NCI-H2196 (cell line): ENCODE measurements around the gene PMIS2.
A peak's percentile ranks its signal among the peaks of the same experiment; 100 is the strongest.

ENCODE experiments used
- DNase-seq: peaks from one replicate; lab custom pipeline; 2025; ENCODE audit not compliant: unreplicated experiment; lab: John Stamatoyannopoulos, UW

Gene PMIS2

GRCh38 chr19:35556025-35556590, 29.9 kb upstream of the PMIS2 start:
- no peak for DNase-seq

- no peak for DNase-seq
Measured at GRCh38 chr19:35556846-35557538, 29.0 kb upstream of the PMIS2 start.

GRCh38 chr19:35557539-35558399, 28.2 kb upstream of the PMIS2 start:
- DNase-seq = no peak

GRCh38 chr19:35558400-35559280, 27.3 kb upstream of the PMIS2 start:
- no peak for DNase-seq

GRCh38 chr19:35559281-35559659, 26.7 kb upstream of the PMIS2 start:
- no peak for DNase-seq

- DNase-seq = no peak
Measured at GRCh38 chr19:35559781-35560180, 26.2 kb upstream of the PMIS2 start.

- no peak for DNase-seq
Measured at GRCh38 chr19:35560271-35560670, 25.7 kb upstream of the PMIS2 start.

GRCh38 chr19:35560677-35561076, 25.3 kb upstream of the PMIS2 start:
- DNase-seq = no peak

DNA sequence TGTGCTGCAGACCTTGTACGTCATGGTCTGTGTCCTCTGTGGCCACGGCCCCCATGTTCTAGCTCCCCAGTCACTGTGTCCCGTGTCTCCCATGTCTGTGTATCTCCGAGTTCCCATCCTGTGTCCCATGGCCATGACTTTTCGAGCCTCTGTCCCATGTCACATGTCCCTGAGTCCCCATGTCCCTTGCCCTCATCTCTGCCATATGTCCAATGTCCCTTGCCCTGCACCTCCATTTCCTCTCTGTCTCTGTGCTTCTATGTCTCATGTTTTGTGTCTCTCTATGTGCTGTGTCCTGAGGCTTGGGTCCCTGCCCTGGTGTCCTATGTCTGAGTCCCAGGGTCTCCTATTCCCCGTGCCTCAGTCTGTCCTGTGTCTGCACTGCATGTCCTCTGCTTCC, 24.5 kb upstream of the PMIS2 start:
- no peak for DNase-seq

GRCh38 chr19:35562336-35562735, 23.6 kb upstream of the PMIS2 start:
- DNase-seq = no peak

- DNase-seq = no peak
Measured at GRCh38 chr19:35562776-35563175, 23.2 kb upstream of the PMIS2 start.

GRCh38 chr19:35563207-35563829, 22.7 kb upstream of the PMIS2 start, which contains the start of gene ATP4A:
Gene ATP4A, minus strand, starts transcription at chr19:35563658. Its CDS starts 29 bp downstream, at chr19:35563629.
- DNase-seq = no peak

DNA sequence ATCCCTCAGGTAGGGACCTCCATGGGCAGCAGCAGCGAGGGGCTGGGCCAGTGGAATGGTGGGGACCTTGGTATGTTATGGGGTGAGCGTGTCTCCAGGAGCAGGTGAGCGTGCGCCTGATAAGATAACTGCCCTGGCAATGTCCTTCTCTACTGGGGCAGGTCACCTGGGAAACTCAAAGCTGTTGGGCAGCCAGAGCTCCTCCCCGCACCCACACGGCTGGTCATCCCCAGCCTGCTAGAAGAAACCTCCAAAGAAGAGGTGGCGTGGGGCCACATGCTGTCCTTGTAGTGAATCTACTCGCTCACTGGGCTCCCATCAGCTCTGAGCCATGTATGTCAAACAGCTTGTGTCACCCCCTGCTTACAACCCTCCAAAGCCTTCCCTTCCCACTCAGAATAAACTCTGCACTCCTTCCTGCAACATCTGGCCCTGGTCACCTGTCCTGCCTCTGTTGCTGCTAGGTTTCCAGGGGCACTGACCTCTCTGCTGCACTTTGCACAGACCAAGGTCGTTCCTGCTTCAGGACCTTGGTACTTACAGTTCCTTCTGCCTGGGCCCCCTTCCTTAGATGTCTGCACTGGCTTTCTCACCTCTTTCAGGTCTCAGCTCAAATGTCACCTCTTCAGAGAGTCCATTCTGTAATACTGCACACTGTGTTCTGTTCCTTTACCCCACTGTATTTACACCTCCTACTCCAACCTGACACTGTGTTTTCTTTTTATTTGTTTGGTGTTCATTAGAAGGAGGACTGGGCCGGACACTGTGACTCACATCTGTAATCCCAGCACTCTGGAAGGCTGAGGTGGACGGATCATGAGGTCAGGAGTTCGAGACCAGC, 20.7 kb upstream of the PMIS2 start:
- DNase-seq = no peak

DNA sequence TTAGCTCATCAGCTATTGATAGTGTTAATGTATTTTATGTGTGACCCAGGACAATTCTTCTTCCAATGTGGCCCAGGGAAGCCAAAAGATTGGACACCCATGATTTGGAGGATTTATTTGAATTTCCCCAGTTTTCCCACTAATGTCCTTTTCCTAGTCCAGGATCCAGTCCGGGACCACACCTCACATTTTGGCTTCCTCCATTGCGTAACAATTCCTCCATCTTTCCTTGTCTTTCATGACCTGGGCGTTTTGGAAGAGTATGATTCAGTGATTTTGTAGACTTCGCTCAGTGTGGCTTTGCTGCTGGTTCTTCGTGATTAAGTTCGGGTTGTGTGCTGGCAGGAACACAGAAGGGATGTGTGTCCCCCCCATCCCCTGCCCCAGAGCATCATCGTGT, 19.2 kb upstream of the PMIS2 start:
- DNase-seq = no peak

GRCh38 chr19:35569281-35569781, 16.6 kb upstream of the PMIS2 start:
- DNase-seq = peak; percentile 9

DNA sequence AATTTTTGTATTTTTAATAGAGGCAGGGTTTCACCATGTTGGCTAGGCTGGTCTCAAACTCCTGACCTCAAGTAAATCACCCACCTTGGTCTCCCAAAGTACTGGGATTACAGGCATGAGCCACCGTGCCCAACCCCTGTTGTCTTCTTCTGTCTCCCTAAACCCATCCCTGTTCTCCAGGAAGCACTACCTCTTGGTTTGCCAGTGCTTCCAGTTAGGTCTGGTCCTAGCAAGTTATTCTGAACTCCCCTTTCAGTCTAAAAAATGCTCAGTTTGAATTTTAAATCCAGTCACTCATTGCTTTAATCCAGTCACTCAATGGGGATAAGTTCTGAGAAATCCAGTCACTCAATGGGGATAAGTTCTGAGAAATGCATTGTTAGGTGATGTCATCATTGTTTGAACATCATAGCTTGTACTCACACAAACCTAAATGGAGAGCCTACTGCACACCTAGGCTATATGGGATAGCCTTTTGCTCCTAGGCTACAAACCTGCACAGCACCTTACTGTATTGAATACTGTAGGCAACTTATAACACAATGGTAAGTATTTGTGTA, 14.5 kb upstream of the PMIS2 start:
- DNase-seq = no peak

DNA sequence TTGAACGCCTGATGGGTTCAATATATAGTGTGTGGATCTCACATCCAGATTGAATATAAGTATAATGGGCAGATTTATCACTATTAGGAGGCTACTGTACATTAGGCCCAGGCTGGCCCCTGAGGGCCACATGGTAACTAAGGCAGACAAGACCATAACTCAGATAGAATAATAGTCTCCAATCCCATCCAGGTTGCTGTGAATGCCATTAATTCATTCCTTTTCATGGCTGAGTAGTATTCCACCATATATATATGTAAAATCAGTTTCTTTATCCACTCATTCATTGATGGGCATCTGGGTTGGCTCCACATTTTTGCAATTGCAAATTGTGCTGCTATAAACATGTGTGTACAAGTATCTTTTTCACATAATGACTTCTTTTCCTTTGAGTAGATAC, 8.1 kb upstream of the PMIS2 start:
- no peak for DNase-seq

DNA sequence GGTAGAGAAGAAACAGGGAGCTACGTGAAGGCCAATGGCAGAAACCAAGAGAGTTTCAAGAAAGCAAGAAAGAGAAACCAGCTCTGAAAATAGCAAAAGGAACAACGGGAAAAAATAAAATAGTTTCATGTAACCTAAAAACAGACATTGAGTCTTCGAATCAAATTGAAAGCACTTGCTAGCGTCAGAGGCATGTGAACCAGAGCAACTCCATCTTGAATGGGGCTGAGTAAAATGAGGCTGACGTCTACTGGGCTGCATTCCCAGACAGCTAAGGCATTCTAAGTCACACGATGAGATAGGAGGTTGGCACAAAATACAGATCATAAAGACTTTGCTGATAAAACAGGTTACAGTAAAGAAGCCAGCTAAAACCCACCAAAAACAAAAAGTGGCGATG, 7.3 kb upstream of the PMIS2 start:
- DNase-seq = no peak

DNA sequence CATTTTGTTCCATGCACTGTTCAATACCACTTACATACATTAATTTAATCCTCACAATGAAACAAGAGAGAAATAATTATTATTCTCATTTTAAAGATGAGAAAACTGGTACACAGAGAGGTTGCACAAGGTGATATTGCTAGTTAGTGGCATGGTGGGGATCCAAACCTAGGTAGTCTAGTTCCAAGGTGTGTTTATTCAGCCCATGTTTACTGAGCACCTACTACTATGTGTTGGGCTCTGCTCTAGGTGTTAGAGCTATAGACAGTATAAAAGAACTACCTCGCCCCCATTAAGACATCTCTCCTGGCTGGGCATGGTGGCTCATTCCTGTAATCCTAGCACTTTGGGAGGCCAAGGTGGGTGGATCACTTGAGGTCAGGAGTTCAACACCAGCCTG, 3.2 kb upstream of the PMIS2 start:
- DNase-seq = no peak
